Embryonic facial prominence (tissue), 1 donor: Measurements from ENCODE around the gene PLEKHS1.
"Not testable (repeated sequence)": the region's sequence is repeated elsewhere in the genome, so short reads cannot be mapped to it uniquely, and the experiment has no call there.

Source experiments
- DNase-seq: peaks from one replicate; pipeline ENCODE4 v3.0.0-alpha.2; 2016; ENCODE audit errors: extremely low spot score

Gene PLEKHS1

DNA sequence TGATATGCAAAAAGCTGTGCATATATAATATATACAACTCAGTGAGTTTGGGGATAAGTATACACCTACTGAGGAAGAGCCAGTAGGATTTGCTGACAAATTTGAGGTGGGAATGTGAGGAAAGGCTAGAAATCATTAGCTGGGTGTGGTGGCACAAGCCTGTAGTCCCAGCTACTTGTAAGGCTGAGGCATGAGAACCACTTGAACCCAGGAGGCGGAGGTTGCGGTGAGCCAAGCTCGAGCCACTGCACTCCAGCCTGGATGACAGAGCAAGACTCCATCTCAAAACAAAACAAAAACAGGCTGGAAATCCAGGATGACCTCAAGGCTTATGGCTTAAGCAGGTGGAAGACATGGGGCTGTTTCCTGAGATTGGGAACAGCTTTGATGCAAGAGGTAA is 10.6 kb upstream of the PLEKHS1 start:
- DNase-seq: no peak

DNA sequence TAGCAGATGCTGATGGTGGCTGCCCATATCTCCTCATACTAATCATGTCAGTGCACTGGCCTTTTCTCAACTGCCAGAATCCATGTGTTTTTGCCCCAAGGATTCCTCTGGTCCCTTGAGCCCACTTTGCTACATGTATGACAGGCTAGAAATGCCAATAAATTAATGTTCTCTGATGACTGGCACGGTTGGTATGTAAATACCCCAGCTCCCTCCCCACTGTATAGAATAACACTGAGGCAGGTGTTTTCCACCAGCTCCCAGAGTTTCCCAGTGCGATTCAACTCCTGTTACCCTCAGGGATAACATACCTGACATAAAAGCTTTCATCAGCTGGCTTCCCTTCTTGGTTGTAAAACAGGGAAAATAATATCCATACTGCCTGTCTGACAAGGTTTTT is 9.0 kb upstream of the PLEKHS1 start:
- no peak for DNase-seq

DNA sequence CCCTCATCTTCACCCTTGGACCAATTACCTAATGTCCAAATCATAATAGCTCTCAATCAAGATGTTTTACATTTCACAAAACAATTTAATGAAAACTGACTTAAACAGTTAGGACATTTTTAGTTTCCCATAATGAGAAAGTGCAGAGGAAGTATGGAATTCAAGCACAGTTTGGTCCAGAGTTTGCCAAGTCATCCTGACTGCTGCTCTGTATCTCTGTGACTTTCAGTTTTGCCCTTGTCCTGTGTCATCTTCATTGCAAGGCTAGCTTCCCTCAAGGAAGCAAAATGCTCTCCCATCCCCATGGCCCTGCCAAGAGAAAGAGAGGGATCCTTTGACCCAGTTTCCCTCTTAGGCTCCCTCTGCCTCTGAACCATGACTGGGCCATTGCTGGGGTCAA is 7.9 kb upstream of the PLEKHS1 start:
- DNase-seq: no peak

DNA sequence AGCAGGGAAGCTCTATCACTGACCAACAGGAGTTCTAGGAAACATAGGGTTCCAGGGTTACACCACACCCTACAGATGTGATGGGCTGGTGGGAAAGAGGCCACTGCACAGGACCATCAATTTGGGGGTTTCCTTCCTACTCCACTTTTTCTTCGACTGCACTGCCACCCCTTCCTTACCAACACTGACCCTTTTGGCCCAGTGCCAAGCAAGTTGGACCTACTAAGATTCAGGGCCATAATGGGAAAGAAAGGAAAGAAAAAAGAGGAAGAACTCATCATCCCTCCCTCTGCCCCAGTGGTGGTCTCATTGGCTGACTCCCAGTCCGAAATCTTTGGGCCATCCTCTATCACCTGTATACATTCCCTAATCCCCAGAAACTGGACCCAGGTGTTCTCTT is 6.1 kb upstream of the PLEKHS1 start:
- DNase-seq: no peak

DNA sequence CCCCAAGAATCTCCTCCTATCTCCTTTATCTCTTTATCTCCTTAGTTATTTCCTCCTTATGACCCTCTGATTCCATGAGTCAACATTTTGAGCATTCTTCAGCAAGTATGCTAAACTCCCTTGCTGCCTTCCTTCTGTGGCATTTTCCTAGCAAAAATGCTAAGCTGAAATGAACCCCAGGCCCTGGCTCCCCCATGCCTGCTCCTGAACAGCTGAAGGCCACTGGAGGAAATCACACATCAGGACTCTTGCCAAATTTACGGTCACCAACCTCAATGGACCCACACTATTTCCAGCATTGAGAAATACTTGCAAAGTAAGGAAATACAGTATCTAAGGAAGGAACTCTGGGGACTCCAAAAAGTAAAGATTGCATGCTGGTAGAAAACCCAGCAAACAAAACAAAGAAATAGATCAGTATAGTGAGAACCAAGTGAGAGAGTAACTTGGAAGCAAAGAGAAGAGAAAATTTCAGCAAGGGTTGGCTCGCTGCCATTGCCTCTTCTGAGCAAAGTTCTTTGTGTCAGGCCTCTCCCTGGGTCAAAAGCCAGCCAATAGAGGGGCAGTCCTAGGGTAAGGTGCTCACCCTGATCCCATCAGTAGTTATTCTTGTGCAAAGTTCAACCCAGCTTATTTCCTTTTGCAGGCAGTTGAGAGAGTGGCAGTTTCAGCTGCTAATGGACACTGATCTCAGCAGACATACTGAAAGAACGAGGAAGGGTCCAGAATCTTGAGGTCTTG is 5.1 kb upstream of the PLEKHS1 start:
- no peak for DNase-seq

DNA sequence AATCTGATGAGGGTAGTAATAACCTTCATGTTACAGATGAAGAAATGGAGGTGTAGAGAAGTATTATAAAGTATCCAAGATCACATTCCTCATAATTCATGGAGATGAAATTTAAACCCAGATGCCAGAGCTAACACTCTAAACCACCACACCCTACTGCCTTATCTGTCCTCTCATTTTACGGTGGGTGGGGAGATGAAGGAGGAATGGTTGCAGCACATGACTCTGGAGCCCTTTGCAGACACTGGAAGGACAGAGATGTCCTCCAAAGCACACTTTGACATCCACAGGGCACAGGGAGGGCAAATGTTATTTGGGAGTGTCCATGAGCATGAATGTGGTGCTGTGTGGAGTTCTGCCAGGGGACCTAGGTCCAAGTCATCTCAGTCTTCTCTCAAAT is 1.1 kb downstream of the PLEKHS1 start:
- no peak for DNase-seq

DNA sequence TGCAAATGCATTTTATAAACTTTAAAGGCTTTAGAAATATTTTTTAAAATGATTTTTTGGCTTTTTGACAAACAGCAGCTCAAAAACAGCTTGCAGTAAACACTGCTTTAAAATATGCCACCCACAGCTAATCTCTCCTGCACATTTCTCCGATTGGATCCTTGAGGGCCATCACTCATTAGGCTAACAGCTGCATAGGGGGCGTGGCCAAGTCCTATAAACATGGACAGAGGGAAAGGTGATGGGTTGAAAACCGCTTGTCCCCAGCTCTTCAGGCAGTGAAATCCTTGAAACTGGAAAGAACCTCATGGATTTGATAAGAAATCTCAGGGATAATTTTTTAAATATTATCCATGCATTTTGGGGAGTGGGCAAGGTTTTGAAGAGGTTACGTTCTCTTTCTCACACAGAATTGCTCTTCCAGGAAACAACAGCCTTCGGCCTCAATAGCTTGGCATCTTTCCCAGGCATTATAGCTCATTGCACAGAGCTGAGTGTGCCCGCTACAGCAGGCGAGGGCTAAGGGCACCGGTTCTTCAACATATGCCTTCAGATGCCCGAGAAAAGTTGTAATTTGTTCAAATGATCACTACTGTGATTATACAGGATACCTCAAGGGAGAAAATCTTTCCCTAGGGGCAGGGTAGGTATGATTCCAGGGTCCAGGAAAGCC is 1.7 kb downstream of the PLEKHS1 start:
- no peak for DNase-seq

DNA sequence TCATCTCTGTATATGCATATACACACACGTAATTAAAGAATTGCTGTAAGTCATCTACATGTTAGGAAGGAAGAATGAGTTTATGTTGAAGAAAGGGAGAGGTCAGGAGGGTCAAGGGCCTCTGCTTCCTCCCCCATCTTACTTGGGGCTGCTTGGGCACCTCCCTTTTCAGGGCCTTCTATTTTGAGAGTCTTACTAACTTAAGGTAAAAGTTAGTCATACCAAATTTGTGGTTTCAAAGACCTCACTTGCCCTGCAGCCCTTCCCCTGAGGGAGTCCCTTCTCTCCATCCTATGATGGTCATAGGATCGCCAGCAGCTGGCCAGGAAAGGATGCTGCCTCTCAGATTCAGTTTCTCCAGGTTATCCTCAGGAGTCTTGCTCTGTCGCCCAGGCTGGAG is 2.6 kb downstream of the PLEKHS1 start:
- DNase-seq: no peak

DNA sequence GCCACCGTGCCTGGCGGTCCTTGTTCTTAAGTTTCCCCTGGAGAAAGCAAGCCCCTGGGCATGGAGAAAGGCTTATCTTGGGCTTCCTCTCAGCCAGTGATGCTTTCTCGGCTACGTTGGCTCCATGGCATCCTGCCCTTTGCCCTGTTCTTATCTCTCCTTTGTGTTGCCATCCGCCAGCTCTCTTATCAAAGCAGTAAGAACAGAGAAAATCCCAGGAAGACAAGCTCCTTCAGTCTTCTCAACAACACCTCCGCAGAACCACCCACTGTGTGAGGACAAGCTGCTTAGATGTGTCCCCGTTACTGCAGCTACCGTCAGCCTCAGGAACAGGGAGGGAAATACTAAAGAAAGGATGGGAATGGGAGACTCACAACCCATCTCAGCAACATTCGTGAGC is 3.3 kb downstream of the PLEKHS1 start:
- DNase-seq: no peak

DNA sequence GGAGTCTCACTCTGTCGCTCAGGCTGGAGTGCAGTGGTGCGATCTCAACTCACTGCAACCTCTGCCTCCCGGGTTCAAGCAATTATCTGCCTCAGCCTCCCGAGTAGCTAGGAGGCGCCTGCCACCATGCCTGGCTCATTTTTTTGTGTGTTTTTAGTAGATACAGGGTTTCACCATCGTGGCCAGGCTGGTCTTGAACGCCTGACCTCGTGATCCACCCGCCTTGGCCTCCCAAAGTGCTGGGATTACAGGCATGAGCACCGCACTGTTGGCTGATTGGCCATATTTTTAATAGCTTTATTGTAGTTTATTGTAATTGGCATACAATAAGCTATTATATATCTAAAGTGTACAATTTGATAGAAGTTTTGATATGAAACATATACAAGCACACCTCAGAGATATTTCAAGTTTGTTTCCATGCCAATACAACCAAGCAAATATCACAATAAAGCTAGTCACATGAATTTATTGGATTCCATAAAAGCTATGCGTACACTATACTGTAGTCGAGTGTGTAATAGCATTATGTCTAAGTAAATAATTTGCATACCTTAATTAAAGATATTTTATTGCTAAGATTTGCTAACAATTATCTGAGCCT is 5.6 kb downstream of the PLEKHS1 start:
- no peak for DNase-seq

DNA sequence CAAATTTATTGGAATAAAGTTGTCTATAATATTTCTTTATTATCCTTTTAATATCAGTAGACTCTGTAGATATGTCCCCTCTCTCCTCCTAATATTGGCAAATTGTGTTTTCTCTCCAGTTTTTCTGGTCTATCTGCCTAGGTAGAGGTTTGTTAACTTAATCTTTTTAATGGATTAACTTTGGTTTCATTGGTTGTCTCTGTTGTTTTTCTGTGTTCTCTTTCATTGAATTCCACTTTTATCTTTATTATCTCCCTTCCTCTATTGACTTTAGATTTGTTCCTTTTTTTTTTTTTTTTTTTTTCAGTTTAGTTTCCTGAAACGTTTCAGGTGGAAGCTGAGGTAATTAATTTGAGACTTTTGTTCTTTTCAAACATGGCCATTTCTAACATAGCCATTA is 10.6 kb downstream of the PLEKHS1 start:
- DNase-seq: no peak

DNA sequence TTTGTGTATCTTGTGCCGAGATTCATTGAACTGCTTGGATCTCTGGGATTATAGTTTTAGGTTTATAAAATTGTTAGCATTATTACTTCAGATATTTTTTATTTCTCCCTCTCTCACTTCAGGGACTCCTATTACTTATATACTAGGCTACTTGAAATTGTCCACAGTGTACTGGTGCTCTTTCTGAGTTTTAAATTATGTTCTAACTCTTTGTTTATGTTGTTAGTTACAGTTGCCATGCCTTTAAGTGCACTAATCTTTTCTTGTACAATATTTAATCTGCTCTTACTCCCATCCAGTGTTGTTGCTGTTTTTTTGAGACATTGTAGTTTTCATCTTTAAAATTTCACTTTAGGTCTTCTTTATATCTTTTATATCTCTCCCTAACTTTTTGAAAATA is 13.1 kb downstream of the PLEKHS1 start:
- DNase-seq: no peak

DNA sequence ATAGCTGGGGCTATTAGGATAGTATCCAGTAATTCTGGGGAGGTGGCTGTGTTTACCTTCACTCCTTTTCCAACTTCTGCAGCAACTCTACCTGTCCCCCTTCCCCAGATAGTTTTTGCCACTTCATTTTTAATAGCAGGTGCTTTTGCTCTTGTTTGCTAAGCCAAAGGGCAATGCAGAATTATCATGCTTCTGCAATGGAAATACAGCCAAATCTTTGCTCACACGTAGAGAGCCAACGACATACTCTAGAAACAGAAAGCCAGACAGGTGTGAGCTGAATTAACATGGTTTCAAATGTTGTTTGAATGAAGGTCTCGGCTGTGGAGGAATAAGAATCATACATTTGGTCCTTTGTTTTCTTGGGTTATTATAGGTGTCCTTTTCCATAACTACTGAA is 14.4 kb downstream of the PLEKHS1 start:
- DNase-seq: no peak

DNA sequence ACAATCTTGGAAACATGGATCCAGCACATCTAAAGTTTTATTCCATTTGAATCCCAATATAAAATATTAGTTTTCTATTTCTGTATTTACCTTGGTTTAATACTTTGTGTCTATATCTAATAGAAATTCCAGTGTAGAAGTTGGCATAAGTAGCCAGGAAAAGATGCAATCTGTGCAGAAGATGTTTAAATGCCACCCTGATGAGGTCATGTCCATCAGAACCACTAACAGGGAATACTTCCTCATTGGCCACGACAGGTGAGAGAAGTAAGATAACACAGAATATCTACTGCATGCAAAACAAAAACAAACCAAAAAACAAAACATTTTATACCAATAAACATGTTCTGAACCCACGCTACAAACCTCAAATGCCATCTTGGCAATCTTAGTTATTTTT is 15.7 kb downstream of the PLEKHS1 start:
- no peak for DNase-seq

DNA sequence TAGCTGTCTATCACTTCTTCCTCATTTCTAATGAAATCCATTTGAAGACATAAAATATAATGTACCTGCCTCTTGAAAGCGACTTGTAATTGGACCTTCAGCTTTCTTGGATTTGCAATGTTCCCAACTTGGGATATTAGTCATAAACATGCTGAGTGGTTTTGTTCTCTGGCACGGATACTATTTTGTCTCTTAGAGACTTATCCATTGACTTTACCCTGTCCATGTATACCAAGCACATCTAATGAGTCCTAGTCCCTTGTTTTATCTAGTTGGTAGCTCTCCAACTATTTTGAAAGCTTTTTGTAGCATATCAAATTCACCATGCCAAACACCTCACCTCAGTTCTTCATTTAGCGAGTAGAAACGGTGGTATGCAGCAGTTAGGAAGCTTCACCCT is 18.9 kb downstream of the PLEKHS1 start:
- DNase-seq: no peak

DNA sequence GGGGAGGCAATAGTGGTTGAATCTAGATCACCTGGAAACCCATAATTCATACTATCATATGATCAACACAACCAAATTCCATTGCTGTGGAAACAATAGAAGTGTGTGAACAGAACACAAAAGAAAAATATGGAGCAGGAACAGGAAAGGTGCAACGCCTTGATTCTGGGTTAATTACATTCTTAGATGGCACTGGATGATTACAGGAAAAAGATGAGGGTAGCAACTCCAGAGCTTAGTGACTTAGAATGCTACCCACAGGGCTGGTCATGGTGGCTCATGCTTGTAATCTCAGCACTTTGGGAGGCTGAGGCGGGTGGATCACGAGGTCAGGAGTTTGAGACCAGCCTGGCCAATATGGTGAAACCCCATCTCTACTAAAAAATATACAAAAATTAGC is 19.6 kb downstream of the PLEKHS1 start:
- DNase-seq: not testable (repeated sequence)

DNA sequence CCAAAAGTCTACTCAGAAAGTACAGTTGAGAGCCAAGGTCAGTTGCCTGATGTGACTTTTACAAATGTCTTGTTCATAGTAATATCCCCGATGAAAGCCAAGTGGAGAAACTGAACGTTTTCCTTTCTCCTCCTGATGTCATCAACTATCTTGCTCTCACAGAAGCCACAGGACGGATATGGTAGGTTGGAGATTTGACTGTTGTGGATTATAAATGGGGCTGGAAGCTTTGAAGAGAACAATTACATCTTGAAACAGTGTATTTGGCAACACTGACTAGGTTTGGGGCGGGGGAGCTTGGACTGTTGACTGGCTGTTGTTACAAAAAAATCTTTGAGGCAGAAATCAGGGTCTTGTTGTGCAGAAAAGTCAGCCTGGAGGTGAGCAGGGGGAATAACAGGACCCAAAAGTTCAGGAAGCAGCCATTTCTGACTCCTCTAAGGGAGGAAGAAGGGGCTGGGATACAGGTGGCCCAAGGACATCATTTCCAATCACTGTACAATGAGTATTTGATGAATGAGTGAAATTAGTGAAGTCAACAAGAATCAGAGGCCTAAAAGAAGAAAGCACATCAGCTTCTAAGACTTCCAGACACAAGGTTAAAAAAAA is 24.3 kb downstream of the PLEKHS1 start:
- no peak for DNase-seq

DNA sequence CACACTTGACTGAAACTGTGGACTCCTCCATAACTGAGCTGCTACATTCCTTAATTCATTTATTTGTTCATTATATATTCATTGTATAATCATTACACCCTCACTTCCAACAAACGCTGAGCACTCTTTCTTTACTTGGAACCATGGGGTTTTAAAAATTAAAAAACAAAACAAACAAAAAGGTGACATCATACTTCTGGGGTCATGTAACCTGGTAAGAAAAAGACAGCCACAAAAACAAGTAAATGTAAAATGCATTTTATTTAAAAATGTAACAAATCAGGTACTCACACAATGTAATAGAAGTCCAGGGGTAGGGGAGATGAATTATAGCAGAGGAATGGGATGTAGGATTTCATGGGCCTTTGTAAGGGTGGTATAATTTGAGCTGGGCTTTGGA is 25.1 kb downstream of the PLEKHS1 start:
- no peak for DNase-seq

DNA sequence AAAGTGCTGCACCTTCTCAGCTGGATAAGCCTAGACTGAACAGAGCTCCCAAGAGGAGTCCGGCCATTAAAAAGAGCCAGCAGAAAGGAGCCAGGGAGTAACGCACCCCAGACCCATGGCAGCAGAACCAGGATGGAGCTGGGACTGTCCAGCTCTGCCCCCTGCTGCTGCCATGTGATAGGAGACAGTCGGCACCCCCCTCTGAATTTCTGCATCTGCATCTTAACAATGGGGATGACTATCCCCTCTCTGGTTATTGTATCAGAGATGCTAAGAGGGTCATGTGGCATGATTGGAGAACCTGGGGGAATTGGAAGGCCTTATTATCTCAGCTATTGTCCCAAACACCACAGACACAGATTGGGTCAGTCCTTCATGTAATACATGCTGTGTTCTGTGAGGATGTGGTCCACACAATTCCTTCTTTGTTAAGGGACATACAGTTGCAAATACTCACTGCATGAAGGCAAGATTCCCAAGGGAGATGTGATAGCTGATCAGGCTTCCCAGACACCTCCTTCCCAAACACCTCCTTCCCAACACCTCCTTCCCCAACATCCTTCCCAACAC is 29.3 kb downstream of the PLEKHS1 start:
- DNase-seq: no peak

DNA sequence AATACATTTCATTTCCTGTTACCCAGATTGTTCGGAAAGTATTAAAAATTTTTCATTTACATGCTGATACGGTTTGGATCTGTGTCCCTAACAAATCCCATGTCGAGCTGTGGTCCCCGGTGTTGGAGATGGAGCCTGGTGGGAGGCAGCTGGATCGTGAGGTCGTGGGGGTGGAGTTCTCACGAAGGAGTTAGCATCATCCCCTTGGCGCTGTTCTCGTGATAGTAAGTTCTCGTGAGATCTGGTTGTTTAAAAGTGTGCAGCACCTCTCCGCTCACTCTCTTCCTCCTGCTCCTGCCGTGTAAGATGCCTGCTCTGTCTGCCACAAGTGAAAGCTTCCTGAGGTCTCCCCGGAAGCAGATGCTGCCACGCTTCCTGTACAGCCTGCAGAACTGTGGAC is 30.9 kb downstream of the PLEKHS1 start:
- DNase-seq: no peak

DNA sequence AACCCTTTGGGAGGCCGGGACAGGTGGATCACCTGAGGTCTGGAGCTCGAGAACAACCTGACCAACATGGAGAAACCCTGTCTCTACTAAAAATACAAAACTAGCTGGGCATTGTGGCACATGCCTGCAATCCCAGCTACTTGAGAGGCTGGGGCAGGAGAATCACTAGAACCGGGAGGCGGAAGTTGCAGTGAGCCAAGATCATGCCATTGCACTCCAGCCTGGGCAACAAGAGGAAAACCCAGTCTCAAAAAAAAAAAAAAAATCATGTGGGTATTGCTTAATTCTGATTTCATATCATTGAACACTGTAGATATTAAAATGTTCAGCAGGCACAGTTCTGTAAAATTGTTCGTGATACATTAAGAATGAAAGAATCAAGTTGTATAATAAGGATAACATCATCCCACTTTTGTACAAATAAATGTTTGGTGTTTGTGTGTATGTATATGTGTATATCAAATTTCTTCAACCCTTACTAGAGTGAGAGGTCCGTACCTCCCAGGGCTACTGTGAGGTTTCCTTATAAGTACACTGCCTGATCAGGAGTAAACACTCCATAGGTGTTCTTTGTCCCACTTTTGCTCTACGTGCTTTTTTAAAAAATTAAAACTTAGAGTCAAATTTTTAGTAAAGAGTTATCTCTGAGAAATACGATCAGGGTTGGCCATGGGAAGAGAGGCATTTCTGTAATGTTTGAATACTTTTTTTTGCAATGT is 31.7 kb downstream of the PLEKHS1 start:
- DNase-seq: no peak

DNA sequence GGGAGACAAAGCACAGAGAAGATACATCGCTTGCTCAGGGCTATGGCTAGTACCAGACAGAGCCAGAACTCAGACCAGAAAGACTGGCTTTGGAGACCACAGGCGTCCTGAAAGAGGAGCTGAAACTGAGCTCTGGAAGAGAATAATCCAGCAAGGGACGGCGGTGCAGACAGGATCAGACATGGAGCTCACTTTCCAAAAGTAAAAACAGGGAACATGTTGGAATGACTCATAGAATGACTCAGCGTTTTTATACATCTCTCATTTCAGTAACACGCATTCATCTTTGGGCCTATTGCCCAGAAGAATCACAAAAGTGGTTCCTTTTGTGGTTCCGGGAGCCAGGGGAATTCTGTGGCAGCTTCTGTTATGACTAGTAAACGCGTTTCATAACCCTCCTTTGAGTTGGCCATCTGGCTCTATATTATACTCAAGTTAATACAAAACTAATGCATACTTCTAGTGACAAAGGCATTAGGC is 37.2 kb downstream of the PLEKHS1 start:
- DNase-seq: no peak
